ENCODE data around the gene SIPA1.

DNA sequence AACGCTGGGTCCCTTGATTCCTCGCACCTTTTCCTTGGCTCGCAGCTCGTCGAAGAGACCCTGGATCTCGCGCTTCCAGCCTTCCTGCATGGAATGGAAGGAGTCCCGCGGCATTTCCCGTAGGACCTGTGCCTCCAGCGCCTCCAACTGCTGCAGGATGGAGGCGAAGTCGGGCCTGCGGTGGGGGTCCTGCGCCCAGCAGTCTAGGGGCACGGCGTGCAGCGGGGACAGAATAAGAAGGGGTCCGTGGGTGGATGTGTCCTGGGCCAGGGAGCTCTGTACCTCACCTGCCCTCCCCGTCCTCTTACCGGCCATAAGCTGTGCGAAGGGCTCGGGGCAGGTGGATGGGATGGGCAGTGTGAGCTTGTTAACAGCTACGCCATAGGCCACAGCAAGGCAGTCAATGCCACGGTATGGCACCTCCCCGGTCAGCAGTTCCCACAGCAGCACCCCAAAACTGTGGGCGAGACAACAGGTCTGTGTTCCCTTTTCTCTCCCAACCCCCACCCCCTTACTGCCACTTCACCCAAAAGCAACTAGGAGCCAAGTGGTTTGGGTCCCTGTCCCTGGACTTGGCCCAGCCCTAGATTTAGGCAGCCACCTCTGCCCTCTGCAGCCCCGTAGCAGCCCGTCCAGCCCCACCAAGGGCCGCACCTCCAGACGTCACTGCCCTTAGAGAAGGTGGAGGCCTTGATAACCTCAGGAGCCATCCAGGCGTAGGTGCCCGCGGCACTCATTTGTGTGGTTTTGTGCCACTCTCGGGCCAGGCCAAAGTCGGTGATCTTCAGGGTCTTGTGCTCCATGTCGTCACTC is 30.1 kb upstream of the SIPA1 start:
- TF ChIP-seq POLR2AphosphoS5 (IDR thresholded peaks at IDR 0.05; ENCODE audit: low read depth, low read length) (no peak), TCF7L2 (IDR thresholded peaks at IDR 0.05; ENCODE audit: low read depth, low read length) (no peak), SIN3A (IDR thresholded peaks at IDR 0.05; ENCODE audit: borderline replicate concordance, insufficient read depth, low read depth, low read length) (no peak)
- TF ChIP-seq, protein P1, sequence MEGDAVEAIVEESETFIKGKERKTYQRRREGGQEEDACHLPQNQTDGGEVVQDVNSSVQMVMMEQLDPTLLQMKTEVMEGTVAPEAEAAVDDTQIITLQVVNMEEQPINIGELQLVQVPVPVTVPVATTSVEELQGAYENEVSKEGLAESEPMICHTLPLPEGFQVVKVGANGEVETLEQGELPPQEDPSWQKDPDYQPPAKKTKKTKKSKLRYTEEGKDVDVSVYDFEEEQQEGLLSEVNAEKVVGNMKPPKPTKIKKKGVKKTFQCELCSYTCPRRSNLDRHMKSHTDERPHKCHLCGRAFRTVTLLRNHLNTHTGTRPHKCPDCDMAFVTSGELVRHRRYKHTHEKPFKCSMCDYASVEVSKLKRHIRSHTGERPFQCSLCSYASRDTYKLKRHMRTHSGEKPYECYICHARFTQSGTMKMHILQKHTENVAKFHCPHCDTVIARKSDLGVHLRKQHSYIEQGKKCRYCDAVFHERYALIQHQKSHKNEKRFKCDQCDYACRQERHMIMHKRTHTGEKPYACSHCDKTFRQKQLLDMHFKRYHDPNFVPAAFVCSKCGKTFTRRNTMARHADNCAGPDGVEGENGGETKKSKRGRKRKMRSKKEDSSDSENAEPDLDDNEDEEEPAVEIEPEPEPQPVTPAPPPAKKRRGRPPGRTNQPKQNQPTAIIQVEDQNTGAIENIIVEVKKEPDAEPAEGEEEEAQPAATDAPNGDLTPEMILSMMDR (IDR thresholded peaks at IDR 0.05), result no peak
- TF ChIP-seq, protein P2, sequence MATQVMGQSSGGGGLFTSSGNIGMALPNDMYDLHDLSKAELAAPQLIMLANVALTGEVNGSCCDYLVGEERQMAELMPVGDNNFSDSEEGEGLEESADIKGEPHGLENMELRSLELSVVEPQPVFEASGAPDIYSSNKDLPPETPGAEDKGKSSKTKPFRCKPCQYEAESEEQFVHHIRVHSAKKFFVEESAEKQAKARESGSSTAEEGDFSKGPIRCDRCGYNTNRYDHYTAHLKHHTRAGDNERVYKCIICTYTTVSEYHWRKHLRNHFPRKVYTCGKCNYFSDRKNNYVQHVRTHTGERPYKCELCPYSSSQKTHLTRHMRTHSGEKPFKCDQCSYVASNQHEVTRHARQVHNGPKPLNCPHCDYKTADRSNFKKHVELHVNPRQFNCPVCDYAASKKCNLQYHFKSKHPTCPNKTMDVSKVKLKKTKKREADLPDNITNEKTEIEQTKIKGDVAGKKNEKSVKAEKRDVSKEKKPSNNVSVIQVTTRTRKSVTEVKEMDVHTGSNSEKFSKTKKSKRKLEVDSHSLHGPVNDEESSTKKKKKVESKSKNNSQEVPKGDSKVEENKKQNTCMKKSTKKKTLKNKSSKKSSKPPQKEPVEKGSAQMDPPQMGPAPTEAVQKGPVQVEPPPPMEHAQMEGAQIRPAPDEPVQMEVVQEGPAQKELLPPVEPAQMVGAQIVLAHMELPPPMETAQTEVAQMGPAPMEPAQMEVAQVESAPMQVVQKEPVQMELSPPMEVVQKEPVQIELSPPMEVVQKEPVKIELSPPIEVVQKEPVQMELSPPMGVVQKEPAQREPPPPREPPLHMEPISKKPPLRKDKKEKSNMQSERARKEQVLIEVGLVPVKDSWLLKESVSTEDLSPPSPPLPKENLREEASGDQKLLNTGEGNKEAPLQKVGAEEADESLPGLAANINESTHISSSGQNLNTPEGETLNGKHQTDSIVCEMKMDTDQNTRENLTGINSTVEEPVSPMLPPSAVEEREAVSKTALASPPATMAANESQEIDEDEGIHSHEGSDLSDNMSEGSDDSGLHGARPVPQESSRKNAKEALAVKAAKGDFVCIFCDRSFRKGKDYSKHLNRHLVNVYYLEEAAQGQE (IDR thresholded peaks at IDR 0.05; ENCODE audit: insufficient read depth in 1 of 2, low read depth in 2 of 2, low read length in 1 of 2), result no peak

Measured in Panc1 (cell line).